WTC11 (cell line): ENCODE data around the gene PTP4A2. TPM values are rescaled to one million over a fixed set of nuclear protein-coding genes. Genes with fewer than 3 reads are reported as not detected.

Experiments used
- ATAC-seq: fragments of 200-7000 bp; cut with Tn5 transposase; 2 replicates; pipeline ENCODE4 v1.10.0; 2021; ENCODE audit warnings: mild to moderate bottlenecking, moderate library complexity
- CTCF ChIA-PET: fragments of 300-600 bp; sonication (Branson Sonifier 250); formaldehyde crosslinking; loops from one replicate; lab custom pipeline; 2021; ENCODE audit warnings: antibody characterized with exemption; lab: Charles Lee
- POLR2A ChIA-PET: fragments of 350-600 bp; sonication (Branson Sonifier 250); formaldehyde crosslinking; loops from one replicate; lab custom pipeline; 2021; ENCODE audit warnings: antibody characterized with exemption; lab: Charles Lee
- DNase-seq: peaks from one replicate; pipeline ENCODE4 v3.0.0; 2021; ENCODE audit warnings: low spot score
- H3K27ac Mint-ChIP-seq: 2 replicates; pipeline ENCODE4 v1.8.0; 2021; ENCODE audit warnings: mixed read lengths
- H3K27me3 Mint-ChIP-seq: 2 replicates; pipeline ENCODE4 v1.8.0; 2021; ENCODE audit warnings: low read depth, mild to moderate bottlenecking, moderate library complexity, mixed read lengths
- H3K36me3 Mint-ChIP-seq: 2 replicates; pipeline ENCODE4 v1.8.0; 2021; ENCODE audit warnings: mixed read lengths
- H3K4me1 Mint-ChIP-seq: 2 replicates; pipeline ENCODE4 v1.8.0; 2022; ENCODE audit warnings: mixed read lengths
- H3K4me3 Mint-ChIP-seq: 2 replicates; pipeline ENCODE4 v1.8.0; 2021; ENCODE audit warnings: mild to moderate bottlenecking, moderate library complexity, mixed read lengths
- H3K9me3 Mint-ChIP-seq: 2 replicates; pipeline ENCODE4 v1.8.0; 2021; ENCODE audit warnings: mixed read lengths
- GRHL2 ChIP-seq: fragments of 250-450 bp; sonication (Bioruptor Pico); IDR thresholded peaks from 2 replicates; pipeline ENCODE4 v1.8.0; 2022; ENCODE audit warnings: mild to moderate bottlenecking, moderate library complexity; ENCODE audit not compliant: insufficient replicate concordance, severe bottlenecking
- HMGA2 ChIP-seq: fragments of 250-450 bp; sonication (Bioruptor Pico); IDR thresholded peaks from 2 replicates; pipeline ENCODE4 v1.4.0; 2021; ENCODE audit warnings: mild to moderate bottlenecking, moderate library complexity
- IRF2 ChIP-seq: sonication (generic); formaldehyde crosslinking; IDR thresholded peaks from 2 replicates; pipeline ENCODE4 v1.8.0; 2022; ENCODE audit warnings: low read depth, missing genetic modification reagents, borderline replicate concordance
- JUN ChIP-seq: sonication (generic); formaldehyde crosslinking; IDR thresholded peaks from 2 replicates; pipeline ENCODE4 v1.8.0; 2023; ENCODE audit warnings: mild to moderate bottlenecking, missing genetic modification reagents
- MXD4 ChIP-seq: fragments of 250-450 bp; sonication (Bioruptor Pico); IDR thresholded peaks from 2 replicates; pipeline ENCODE4 v1.8.0; 2021; ENCODE audit warnings: mild to moderate bottlenecking, moderate library complexity, borderline replicate concordance
- MYBL2 ChIP-seq: sonication (generic); formaldehyde crosslinking; IDR thresholded peaks from 2 replicates; pipeline ENCODE4 v1.8.1; 2023; ENCODE audit warnings: mild to moderate bottlenecking, moderate library complexity, missing genetic modification reagents
- NFE2L1 ChIP-seq: sonication (generic); formaldehyde crosslinking; IDR thresholded peaks from 2 replicates; pipeline ENCODE4 v1.8.1; 2023; ENCODE audit warnings: missing genetic modification reagents
- NR1H2 ChIP-seq: sonication (generic); formaldehyde crosslinking; IDR thresholded peaks from 2 replicates; pipeline ENCODE4 v1.9.0; 2021; ENCODE audit warnings: mild to moderate bottlenecking, moderate library complexity, missing genetic modification reagents
- NR2C2 ChIP-seq: sonication (generic); formaldehyde crosslinking; IDR thresholded peaks from 2 replicates; pipeline ENCODE4 v1.8.0; 2022; ENCODE audit warnings: mild to moderate bottlenecking, missing genetic modification reagents
- PRRX2 ChIP-seq: fragments of 250-450 bp; sonication (Bioruptor Pico); IDR thresholded peaks from 2 replicates; pipeline ENCODE4 v1.8.0; 2021; ENCODE audit warnings: mild to moderate bottlenecking
- SOX15 ChIP-seq: fragments of 250-450 bp; sonication (Bioruptor Pico); IDR thresholded peaks from 2 replicates; pipeline ENCODE4 v1.9.0; 2021; ENCODE audit warnings: mild to moderate bottlenecking
- TEAD1 ChIP-seq: sonication (generic); formaldehyde crosslinking; IDR thresholded peaks from 2 replicates; pipeline ENCODE4 v1.8.0; 2022; ENCODE audit warnings: mild to moderate bottlenecking, missing genetic modification reagents
- TP53 ChIP-seq: sonication (generic); formaldehyde crosslinking; IDR thresholded peaks from 2 replicates; pipeline ENCODE4 v1.8.1; 2023; ENCODE audit warnings: mild to moderate bottlenecking, missing genetic modification reagents
- ZNF121 ChIP-seq: sonication (generic); formaldehyde crosslinking; IDR thresholded peaks from 2 replicates; pipeline ENCODE4 v1.8.0; 2023; ENCODE audit warnings: missing genetic modification reagents
- ZNF219 ChIP-seq: sonication (generic); formaldehyde crosslinking; IDR thresholded peaks from 2 replicates; pipeline ENCODE4 v1.8.0; 2023; ENCODE audit warnings: missing genetic modification reagents, mild to moderate bottlenecking, borderline replicate concordance
- total RNA-seq: library from RNA; stranded (reverse); gene quantifications from 3 replicates; pipeline ENCODE4 v1.2.3, GENCODE V29; 2021
- TF ChIP-seq, protein P1 (sequence below): sonication (generic); formaldehyde crosslinking; IDR thresholded peaks from 2 replicates; pipeline ENCODE4 v1.8.0; 2022; ENCODE audit warnings: mild to moderate bottlenecking, missing genetic modification reagents
- TF ChIP-seq, protein P2 (sequence below): sonication (generic); formaldehyde crosslinking; IDR thresholded peaks from 2 replicates; pipeline ENCODE4 v1.8.0; 2023; ENCODE audit warnings: mild to moderate bottlenecking, missing genetic modification reagents
- TF ChIP-seq, protein P3 (sequence below): fragments of 250-450 bp; sonication (Bioruptor Pico); IDR thresholded peaks from 2 replicates; pipeline ENCODE4 v1.9.0; 2021; ENCODE audit warnings: mild to moderate bottlenecking
- TF ChIP-seq, protein P4 (sequence below): fragments of 250-450 bp; sonication (Bioruptor Pico); IDR thresholded peaks from 2 replicates; pipeline ENCODE4 v2.1.2; 2022; ENCODE audit warnings: mild to moderate bottlenecking, moderate library complexity
- TF ChIP-seq, protein P5 (sequence below): sonication (generic); formaldehyde crosslinking; IDR thresholded peaks from 2 replicates; pipeline ENCODE4 v1.8.0; 2023; ENCODE audit warnings: missing genetic modification reagents, mild to moderate bottlenecking, borderline replicate concordance
- TF ChIP-seq, protein P6 (sequence below): sonication (generic); formaldehyde crosslinking; IDR thresholded peaks from 2 replicates; pipeline ENCODE4 v1.8.1; 2023; ENCODE audit warnings: mild to moderate bottlenecking, missing genetic modification reagents

The PTP4A2 gene
- total RNA-seq, 1 experiment from 2014 or later = 172 TPM

DNA sequence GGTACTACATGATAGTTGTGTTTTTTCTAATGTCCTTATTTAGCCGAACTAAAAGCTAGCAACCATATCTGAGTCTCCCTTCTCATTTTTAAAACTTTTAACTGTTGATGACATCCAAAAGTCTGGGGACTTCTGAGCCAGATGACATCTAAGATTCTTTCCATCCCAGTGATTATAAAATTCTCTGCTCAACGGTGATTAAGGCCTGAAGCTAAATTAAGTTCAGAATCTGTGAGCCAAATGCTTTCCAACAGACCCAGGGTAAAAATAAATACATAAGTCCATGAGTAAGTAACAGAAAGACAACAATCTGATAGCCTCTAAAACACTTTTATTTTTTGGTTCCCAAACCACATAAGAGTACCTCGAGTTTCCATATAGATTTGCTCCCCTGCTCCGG lies 13.1 kb upstream of the PTP4A2 start (continued):
- TF ChIP-seq MXD4 (CRISPR knock-in tag) (no peak), GRHL2 (no peak), PRRX2 (CRISPR knock-in tag) (no peak), TEAD1 (CRISPR knock-in tag) (no peak), JUN (CRISPR knock-in tag) (no peak), ZNF219 (CRISPR knock-in tag) (no peak), IRF2 (no peak), NFE2L1 (no peak), MYBL2 (no peak)
- TF ChIP-seq, protein P1, sequence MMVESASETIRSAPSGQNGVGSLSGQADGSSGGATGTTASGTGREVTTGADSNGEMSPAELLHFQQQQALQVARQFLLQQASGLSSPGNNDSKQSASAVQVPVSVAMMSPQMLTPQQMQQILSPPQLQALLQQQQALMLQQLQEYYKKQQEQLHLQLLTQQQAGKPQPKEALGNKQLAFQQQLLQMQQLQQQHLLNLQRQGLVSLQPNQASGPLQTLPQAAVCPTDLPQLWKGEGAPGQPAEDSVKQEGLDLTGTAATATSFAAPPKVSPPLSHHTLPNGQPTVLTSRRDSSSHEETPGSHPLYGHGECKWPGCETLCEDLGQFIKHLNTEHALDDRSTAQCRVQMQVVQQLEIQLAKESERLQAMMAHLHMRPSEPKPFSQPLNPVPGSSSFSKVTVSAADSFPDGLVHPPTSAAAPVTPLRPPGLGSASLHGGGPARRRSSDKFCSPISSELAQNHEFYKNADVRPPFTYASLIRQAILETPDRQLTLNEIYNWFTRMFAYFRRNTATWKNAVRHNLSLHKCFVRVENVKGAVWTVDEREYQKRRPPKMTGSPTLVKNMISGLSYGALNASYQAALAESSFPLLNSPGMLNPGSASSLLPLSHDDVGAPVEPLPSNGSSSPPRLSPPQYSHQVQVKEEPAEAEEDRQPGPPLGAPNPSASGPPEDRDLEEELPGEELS = no peak
- TF ChIP-seq, protein P2, sequence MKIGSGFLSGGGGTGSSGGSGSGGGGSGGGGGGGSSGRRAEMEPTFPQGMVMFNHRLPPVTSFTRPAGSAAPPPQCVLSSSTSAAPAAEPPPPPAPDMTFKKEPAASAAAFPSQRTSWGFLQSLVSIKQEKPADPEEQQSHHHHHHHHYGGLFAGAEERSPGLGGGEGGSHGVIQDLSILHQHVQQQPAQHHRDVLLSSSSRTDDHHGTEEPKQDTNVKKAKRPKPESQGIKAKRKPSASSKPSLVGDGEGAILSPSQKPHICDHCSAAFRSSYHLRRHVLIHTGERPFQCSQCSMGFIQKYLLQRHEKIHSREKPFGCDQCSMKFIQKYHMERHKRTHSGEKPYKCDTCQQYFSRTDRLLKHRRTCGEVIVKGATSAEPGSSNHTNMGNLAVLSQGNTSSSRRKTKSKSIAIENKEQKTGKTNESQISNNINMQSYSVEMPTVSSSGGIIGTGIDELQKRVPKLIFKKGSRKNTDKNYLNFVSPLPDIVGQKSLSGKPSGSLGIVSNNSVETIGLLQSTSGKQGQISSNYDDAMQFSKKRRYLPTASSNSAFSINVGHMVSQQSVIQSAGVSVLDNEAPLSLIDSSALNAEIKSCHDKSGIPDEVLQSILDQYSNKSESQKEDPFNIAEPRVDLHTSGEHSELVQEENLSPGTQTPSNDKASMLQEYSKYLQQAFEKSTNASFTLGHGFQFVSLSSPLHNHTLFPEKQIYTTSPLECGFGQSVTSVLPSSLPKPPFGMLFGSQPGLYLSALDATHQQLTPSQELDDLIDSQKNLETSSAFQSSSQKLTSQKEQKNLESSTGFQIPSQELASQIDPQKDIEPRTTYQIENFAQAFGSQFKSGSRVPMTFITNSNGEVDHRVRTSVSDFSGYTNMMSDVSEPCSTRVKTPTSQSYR = no peak
- TF ChIP-seq, protein P3, sequence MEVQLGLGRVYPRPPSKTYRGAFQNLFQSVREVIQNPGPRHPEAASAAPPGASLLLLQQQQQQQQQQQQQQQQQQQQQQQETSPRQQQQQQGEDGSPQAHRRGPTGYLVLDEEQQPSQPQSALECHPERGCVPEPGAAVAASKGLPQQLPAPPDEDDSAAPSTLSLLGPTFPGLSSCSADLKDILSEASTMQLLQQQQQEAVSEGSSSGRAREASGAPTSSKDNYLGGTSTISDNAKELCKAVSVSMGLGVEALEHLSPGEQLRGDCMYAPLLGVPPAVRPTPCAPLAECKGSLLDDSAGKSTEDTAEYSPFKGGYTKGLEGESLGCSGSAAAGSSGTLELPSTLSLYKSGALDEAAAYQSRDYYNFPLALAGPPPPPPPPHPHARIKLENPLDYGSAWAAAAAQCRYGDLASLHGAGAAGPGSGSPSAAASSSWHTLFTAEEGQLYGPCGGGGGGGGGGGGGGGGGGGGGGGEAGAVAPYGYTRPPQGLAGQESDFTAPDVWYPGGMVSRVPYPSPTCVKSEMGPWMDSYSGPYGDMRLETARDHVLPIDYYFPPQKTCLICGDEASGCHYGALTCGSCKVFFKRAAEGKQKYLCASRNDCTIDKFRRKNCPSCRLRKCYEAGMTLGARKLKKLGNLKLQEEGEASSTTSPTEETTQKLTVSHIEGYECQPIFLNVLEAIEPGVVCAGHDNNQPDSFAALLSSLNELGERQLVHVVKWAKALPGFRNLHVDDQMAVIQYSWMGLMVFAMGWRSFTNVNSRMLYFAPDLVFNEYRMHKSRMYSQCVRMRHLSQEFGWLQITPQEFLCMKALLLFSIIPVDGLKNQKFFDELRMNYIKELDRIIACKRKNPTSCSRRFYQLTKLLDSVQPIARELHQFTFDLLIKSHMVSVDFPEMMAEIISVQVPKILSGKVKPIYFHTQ (CRISPR knock-in tag) = no peak

DNA sequence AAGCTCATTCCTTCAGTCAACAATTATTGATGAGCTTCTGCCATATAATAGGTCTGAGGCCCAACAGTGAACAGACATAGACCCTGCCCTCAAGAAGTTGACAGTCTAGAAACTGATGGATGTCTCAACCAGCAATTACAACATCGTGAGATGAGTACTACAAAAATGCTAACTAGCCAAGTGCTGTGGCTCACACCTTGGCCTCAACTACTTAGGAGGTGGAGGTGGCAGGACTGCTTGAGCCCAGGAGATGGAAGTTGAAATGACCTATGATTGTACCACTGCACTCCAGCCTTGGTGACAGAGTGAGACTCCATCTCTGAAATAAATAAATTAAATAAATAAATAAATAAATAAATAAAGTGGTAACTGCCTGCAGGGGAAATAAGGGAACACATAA lies 11.7 kb upstream of the PTP4A2 start:
- ChIA-PET CTCF (interaction anchor here (1.2 kb wide), 1 partner anchor 14 kb away, joined by 3 read pairs; no protein-coding TSS in a partner anchor), POLR2A (no interaction called here)
- Mint-ChIP-seq H3K36me3 (no peaks in the 10 kb centered on the region), H3K4me3 (no peak overlapping the region), H3K4me1 (peaks cover 26% of the 10 kb centered on the region), H3K9me3 (no peaks in the 10 kb centered on the region), H3K27me3 (no peaks in the 10 kb centered on the region), H3K27ac (no peak overlapping the region)
- DNase-seq = no peak
- ATAC-seq = no peak
- TF ChIP-seq, protein P4, sequence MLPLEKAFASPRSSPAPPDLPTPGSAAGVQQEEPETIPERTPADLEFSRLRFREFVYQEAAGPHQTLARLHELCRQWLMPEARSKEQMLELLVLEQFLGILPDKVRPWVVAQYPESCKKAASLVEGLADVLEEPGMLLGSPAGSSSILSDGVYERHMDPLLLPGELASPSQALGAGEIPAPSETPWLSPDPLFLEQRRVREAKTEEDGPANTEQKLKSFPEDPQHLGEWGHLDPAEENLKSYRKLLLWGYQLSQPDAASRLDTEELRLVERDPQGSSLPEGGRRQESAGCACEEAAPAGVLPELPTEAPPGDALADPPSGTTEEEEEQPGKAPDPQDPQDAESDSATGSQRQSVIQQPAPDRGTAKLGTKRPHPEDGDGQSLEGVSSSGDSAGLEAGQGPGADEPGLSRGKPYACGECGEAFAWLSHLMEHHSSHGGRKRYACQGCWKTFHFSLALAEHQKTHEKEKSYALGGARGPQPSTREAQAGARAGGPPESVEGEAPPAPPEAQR (CRISPR knock-in tag) = no peak
- TF ChIP-seq SOX15 (CRISPR knock-in tag) (no peak), NR1H2 (CRISPR knock-in tag) (no peak), TEAD1 (CRISPR knock-in tag) (no peak), HMGA2 (no peak), ZNF121 (CRISPR knock-in tag) (no peak), TP53 (CRISPR knock-in tag) (no peak), NR2C2 (no peak)
- TF ChIP-seq, protein P5, sequence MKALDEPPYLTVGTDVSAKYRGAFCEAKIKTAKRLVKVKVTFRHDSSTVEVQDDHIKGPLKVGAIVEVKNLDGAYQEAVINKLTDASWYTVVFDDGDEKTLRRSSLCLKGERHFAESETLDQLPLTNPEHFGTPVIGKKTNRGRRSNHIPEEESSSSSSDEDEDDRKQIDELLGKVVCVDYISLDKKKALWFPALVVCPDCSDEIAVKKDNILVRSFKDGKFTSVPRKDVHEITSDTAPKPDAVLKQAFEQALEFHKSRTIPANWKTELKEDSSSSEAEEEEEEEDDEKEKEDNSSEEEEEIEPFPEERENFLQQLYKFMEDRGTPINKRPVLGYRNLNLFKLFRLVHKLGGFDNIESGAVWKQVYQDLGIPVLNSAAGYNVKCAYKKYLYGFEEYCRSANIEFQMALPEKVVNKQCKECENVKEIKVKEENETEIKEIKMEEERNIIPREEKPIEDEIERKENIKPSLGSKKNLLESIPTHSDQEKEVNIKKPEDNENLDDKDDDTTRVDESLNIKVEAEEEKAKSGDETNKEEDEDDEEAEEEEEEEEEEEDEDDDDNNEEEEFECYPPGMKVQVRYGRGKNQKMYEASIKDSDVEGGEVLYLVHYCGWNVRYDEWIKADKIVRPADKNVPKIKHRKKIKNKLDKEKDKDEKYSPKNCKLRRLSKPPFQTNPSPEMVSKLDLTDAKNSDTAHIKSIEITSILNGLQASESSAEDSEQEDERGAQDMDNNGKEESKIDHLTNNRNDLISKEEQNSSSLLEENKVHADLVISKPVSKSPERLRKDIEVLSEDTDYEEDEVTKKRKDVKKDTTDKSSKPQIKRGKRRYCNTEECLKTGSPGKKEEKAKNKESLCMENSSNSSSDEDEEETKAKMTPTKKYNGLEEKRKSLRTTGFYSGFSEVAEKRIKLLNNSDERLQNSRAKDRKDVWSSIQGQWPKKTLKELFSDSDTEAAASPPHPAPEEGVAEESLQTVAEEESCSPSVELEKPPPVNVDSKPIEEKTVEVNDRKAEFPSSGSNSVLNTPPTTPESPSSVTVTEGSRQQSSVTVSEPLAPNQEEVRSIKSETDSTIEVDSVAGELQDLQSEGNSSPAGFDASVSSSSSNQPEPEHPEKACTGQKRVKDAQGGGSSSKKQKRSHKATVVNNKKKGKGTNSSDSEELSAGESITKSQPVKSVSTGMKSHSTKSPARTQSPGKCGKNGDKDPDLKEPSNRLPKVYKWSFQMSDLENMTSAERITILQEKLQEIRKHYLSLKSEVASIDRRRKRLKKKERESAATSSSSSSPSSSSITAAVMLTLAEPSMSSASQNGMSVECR (CRISPR knock-in tag) = no peak
- TF ChIP-seq, protein P1 = no peak
- TF ChIP-seq, protein P6, sequence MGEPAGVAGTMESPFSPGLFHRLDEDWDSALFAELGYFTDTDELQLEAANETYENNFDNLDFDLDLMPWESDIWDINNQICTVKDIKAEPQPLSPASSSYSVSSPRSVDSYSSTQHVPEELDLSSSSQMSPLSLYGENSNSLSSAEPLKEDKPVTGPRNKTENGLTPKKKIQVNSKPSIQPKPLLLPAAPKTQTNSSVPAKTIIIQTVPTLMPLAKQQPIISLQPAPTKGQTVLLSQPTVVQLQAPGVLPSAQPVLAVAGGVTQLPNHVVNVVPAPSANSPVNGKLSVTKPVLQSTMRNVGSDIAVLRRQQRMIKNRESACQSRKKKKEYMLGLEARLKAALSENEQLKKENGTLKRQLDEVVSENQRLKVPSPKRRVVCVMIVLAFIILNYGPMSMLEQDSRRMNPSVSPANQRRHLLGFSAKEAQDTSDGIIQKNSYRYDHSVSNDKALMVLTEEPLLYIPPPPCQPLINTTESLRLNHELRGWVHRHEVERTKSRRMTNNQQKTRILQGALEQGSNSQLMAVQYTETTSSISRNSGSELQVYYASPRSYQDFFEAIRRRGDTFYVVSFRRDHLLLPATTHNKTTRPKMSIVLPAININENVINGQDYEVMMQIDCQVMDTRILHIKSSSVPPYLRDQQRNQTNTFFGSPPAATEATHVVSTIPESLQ (CRISPR knock-in tag) = no peak
